Kidney (tissue), 14 donors: ENCODE data around the gene MDGA2. TPM values are rescaled to one million over a fixed set of nuclear protein-coding genes. Genes with fewer than 3 reads are reported as not detected.
A peak's percentile ranks its signal among the peaks of the same experiment; 100 is the strongest.

ENCODE experiments used
- DNase-seq, 5 donors: peaks; one replicate each; pipeline ENCODE4 v3.0.0-alpha.2; 2013 to 2020
- FAIRE-seq: peaks from 2 replicates; lab custom pipeline; 2012; peaks lifted over from hg19 to GRCh38; lab: Jason Lieb, UNC
- H3K27ac ChIP-seq, 2 donors: one replicate each; pipeline ENCODE4 v1.7.0; 2013; ENCODE audit warnings: low read depth in 2 of 2, low read length in 2 of 2, inconsistent platforms in 1 of 2
- H3K27me3 ChIP-seq: one replicate; pipeline ENCODE4 v1.7.1; 2013; ENCODE audit warnings: low read length, inconsistent platforms; ENCODE audit not compliant: control insufficient read depth, insufficient read depth
- H3K36me3 ChIP-seq, 3 donors: one replicate each; pipeline versions ENCODE4 v1.7.0 to v1.7.1; 2013; ENCODE audit warnings: low read length in 3 of 3, control low read depth in 1 of 3, inconsistent platforms in 1 of 3; ENCODE audit not compliant: insufficient read depth in 3 of 3, control insufficient read depth in 2 of 3
- H3K4me1 ChIP-seq, 3 donors: one replicate each; pipeline versions ENCODE4 v1.7.0 to v1.7.1; 2013; ENCODE audit warnings: low read length in 3 of 3, inconsistent platforms in 1 of 3, low read depth in 1 of 3; ENCODE audit not compliant: control insufficient read depth in 2 of 3, insufficient read depth in 2 of 3
- H3K4me3 ChIP-seq, 3 donors: one replicate each; pipeline versions ENCODE4 v1.7.0 to v1.8.1; 2013; ENCODE audit warnings: low read length in 3 of 3, control low read depth in 1 of 3, inconsistent platforms in 1 of 3
- H3K9ac ChIP-seq, 3 donors: one replicate each; pipeline versions ENCODE4 v1.7.0 to v1.7.1; 2013; ENCODE audit warnings: low read length in 3 of 3, control low read depth in 1 of 3, inconsistent platforms in 1 of 3
- H3K9me3 ChIP-seq, 3 donors: one replicate each; pipeline versions ENCODE4 v1.7.0 to v1.7.1; 2013; ENCODE audit warnings: low read length in 3 of 3, control low read depth in 1 of 3, inconsistent platforms in 1 of 3; ENCODE audit not compliant: control insufficient read depth in 2 of 3, insufficient read depth in 1 of 3
- intact Hi-C: fragments of 100-400 bp; cut with DNase I; formaldehyde crosslinking; loops from one replicate; pipeline ENCODE4 v1.11.1; 2022
- polyA plus RNA-seq: library from polyadenylated mRNA; stranded (reverse); fragments of 350-450 nt; fragmentation: Illumina TruSeq; extraction: RNeasy Lipid Tissue Mini Kit (QIAGEN cat#74804); gene quantifications from one replicate; pipeline ENCODE4 v1.2.3, GENCODE V29; 2014; ENCODE audit warnings: low read depth, low replicate concordance; ENCODE audit not compliant: insufficient read depth
- total RNA-seq: library from RNA; stranded (reverse); fragmentation: NEBNext Ultra II Directional; extraction: Animal tissue kit (Norgen Biotek cat#: 25700); gene quantifications from one replicate; pipeline ENCODE4 v1.2.1, GENCODE V29; 2021
- TF ChIP-seq, protein P1 (sequence below): IDR thresholded peaks from 3 replicates; pipeline ENCODE4 v1.5.1; 2012; ENCODE audit warnings: mild to moderate bottlenecking, moderate library complexity, borderline replicate concordance; ENCODE audit not compliant: insufficient read depth; ENCODE audit errors: extremely low read depth
- donor health status: control.
- donor health status: control.
- donor health status: control.
- donor health status: control.
- donor health status: control.
- donor health status: DM: yes; HTN: yes; CAD: no.
- donor health status: Normal renal cell carcinoma (clear cell type).

MDGA2 gene
- total and polyA plus RNA-seq, 2 donors from 2014 or later, result 0.41 TPM; not detected in 1

DNA sequence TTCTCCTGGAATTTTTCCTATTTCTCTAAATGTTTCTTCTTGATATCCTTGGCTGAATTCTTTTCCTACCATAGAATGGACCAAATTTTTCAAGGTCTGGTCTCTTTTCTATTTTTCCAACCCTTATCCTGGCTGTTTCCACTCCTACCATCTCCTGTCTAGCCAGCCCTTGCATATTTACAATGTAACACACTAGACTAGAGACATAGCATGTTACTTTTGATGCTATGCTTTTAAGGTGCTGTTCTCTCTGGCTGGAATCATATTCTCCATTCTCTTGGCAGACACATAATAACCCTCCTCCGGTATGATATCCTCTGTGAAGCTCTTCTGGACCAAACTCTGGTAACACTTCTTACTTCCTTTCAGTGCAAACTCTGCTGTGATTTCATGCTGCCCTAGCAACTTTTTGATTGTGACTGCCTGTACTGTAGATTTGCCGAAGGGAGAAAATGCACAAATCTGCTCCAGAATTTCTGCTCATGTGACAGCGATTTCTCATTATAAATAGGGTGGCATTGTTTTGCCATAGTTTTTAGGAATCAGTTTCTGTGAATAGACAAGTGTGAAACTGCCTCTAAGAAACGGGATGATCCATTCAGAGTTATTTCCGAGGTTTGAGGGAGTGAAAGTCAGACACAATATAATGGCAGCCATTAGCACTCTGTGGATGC is 284.4 kb downstream of the MDGA2 start:
- H3K4me3 ChIP-seq, result no peak overlapping the region
- DNase-seq (no peak), FAIRE-seq (no peak)
- no peaks in the 10 kb centered on the region for H3K9me3 ChIP-seq
- TF ChIP-seq, protein P1, sequence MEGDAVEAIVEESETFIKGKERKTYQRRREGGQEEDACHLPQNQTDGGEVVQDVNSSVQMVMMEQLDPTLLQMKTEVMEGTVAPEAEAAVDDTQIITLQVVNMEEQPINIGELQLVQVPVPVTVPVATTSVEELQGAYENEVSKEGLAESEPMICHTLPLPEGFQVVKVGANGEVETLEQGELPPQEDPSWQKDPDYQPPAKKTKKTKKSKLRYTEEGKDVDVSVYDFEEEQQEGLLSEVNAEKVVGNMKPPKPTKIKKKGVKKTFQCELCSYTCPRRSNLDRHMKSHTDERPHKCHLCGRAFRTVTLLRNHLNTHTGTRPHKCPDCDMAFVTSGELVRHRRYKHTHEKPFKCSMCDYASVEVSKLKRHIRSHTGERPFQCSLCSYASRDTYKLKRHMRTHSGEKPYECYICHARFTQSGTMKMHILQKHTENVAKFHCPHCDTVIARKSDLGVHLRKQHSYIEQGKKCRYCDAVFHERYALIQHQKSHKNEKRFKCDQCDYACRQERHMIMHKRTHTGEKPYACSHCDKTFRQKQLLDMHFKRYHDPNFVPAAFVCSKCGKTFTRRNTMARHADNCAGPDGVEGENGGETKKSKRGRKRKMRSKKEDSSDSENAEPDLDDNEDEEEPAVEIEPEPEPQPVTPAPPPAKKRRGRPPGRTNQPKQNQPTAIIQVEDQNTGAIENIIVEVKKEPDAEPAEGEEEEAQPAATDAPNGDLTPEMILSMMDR, result no peak
- no peaks in the 10 kb centered on the region for H3K27me3 ChIP-seq
- H3K27ac ChIP-seq, result no peak overlapping the region
- no peak overlapping the region for H3K9ac ChIP-seq
- H3K36me3 ChIP-seq, result no peaks in the 10 kb centered on the region
- no peaks in the 10 kb centered on the region for H3K4me1 ChIP-seq
- intact Hi-C loops, result no loop called here

GRCh38 chr14:47389535-47389934 is 285.9 kb downstream of the MDGA2 start:
- DNase-seq, result peak in 1 of 5 donors; percentile 6
- TF ChIP-seq, protein P1, result no peak
- H3K27ac ChIP-seq, result no peak overlapping the region
- no peak overlapping the region for H3K9ac ChIP-seq
- intact Hi-C loops, result no loop called here
- FAIRE-seq, result no peak
- no peak overlapping the region for H3K4me3 ChIP-seq
- no peaks in the 10 kb centered on the region for H3K36me3 ChIP-seq
- H3K27me3 ChIP-seq, result no peaks in the 10 kb centered on the region
- no peaks in the 10 kb centered on the region for H3K9me3 ChIP-seq
- H3K4me1 ChIP-seq, result no peaks in the 10 kb centered on the region

- H3K4me1 ChIP-seq, result no peaks in the 10 kb centered on the region
- FAIRE-seq (no peak), DNase-seq (no peak)
- no peak overlapping the region for H3K27ac ChIP-seq
- no peaks in the 10 kb centered on the region for H3K36me3 ChIP-seq
- H3K9ac ChIP-seq, result no peak overlapping the region
- no peaks in the 10 kb centered on the region for H3K27me3 ChIP-seq
- intact Hi-C loops, result no loop called here
- TF ChIP-seq, protein P1, result no peak
- no peaks in the 10 kb centered on the region for H3K9me3 ChIP-seq
- H3K4me3 ChIP-seq, result no peak overlapping the region
Observed at GRCh38 chr14:47366006-47366405, 309.4 kb downstream of the MDGA2 start.

DNA sequence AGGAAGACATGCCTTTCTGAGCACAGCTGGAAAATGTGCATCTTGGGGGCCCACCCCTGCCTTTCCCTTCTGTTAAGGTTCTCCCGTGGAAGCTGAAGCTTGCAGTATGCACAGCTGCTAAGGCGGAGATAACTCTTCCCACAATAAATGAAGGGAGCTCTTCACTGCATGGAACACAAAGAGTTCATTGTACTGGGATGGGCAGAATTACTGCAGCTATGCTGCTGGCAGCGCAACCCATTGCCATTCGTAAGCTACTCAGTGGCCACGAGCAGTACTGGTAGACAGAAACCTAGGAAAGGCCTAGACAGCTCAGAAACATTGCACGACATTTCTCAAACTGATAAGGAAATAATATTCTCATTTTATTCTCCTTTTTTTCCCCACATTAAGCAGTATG is 310.2 kb downstream of the MDGA2 start:
- TF ChIP-seq, protein P1, result no peak
- H3K4me1 ChIP-seq, result no peaks in the 10 kb centered on the region
- H3K4me3 ChIP-seq, result no peak overlapping the region

More for the DNA sequence above, 310.2 kb downstream of the MDGA2 start:
- Histone ChIP-seq H3K9ac (no peak overlapping the region), H3K36me3 (no peaks in the 10 kb centered on the region), H3K9me3 (no peaks in the 10 kb centered on the region), H3K27me3 (no peaks in the 10 kb centered on the region), H3K27ac (no peak overlapping the region)
- intact Hi-C loops, result no loop called here
- DNase-seq (no peak), FAIRE-seq (no peak)
